ENCODE results near the gene KLF7.

Gene KLF7

GRCh38 chr2:207091176-207091575 is 74.6 kb downstream of the KLF7 start:
- DNase-seq, result peak in 3 of 4 experiments; percentile 27 to 64 (median 52)

GRCh38 chr2:207090389-207090788 is 75.4 kb downstream of the KLF7 start:
- DNase-seq, result no peak

- DNase-seq, result no peak
These were observed 76.9 kb downstream of the KLF7 start for GRCh38 chr2:207088839-207089238.

- DNase-seq, result no peak
These were observed 77.5 kb downstream of the KLF7 start for GRCh38 chr2:207088276-207088675.

GRCh38 chr2:207087046-207087902 is 78.5 kb downstream of the KLF7 start:
- no peak for DNase-seq

GRCh38 chr2:207086136-207086535 is 79.6 kb downstream of the KLF7 start:
- no peak for DNase-seq

- no peak for DNase-seq
These were observed 80.6 kb downstream of the KLF7 start for GRCh38 chr2:207085110-207085509.

GRCh38 chr2:207083361-207084110 is 82.2 kb downstream of the KLF7 start:
- DNase-seq, result no peak

- no peak for DNase-seq
These were observed 83.1 kb downstream of the KLF7 start for GRCh38 chr2:207082619-207083018.

- DNase-seq, result no peak
These were observed 87.5 kb downstream of the KLF7 start for GRCh38 chr2:207078186-207078798.

GRCh38 chr2:207077266-207077665 is 88.5 kb downstream of the KLF7 start:
- no peak for DNase-seq

GRCh38 chr2:207075456-207075855 is 90.3 kb downstream of the KLF7 start:
- DNase-seq, result no peak

- peak; percentile 11 to 52 (median 44) for DNase-seq
These were observed 91.7 kb downstream of the KLF7 start for GRCh38 chr2:207073801-207074678.

GRCh38 chr2:207073412-207073800 is 92.3 kb downstream of the KLF7 start:
- DNase-seq, result no peak

GRCh38 chr2:207072571-207072970 is 93.2 kb downstream of the KLF7 start:
- peak in 1 of 4 experiments; percentile 27 for DNase-seq

GRCh38 chr2:207071820-207072219 is 93.9 kb downstream of the KLF7 start:
- DNase-seq, result no peak

GRCh38 chr2:207067473-207067872 is 98.3 kb downstream of the KLF7 start:
- DNase-seq, result no peak

GRCh38 chr2:207066791-207067460 is 98.8 kb downstream of the KLF7 start:
- DNase-seq, result no peak

- no peak for DNase-seq
These were observed 99.6 kb downstream of the KLF7 start for GRCh38 chr2:207066166-207066565.

- no peak for DNase-seq
These were observed 101.5 kb downstream of the KLF7 start for GRCh38 chr2:207064128-207064690.

GRCh38 chr2:207061181-207061580 is 104.6 kb downstream of the KLF7 start:
- DNase-seq, result no peak

Data from suppressor macrophage (primary cell).